HepG2 (cell line): ENCODE data around the gene LTB4R2. TPM values are rescaled to one million over a fixed set of nuclear protein-coding genes. Genes with fewer than 3 reads are reported as not detected.

ENCODE experiments used
- ARID2 ChIP-seq: sonication (generic); formaldehyde crosslinking; IDR thresholded peaks from 2 replicates; pipeline ENCODE4 v1.8.1; 2022; ENCODE audit warnings: mild to moderate bottlenecking, missing genetic modification reagents, borderline replicate concordance
- CBFB ChIP-seq: sonication (generic); formaldehyde crosslinking; IDR thresholded peaks from 2 replicates; pipeline ENCODE4 v1.4.0; 2020; ENCODE audit warnings: missing genetic modification reagents
- GATAD1 ChIP-seq: IDR thresholded peaks from 2 replicates; pipeline ENCODE4 v1.6.1; 2016; ENCODE audit warnings: missing genetic modification reagents, missing compliant biosample characterization
- KDM2A ChIP-seq: sonication (generic); formaldehyde crosslinking; IDR thresholded peaks from 2 replicates; pipeline ENCODE4 v1.4.0; 2020; ENCODE audit warnings: low read depth, missing genetic modification reagents, borderline replicate concordance
- KLF9 ChIP-seq: IDR thresholded peaks from 2 replicates; pipeline ENCODE4 v1.6.1; 2016; ENCODE audit warnings: low read depth
- MEIS1 ChIP-seq: sonication (generic); formaldehyde crosslinking; IDR thresholded peaks from 2 replicates; pipeline ENCODE4 v1.9.0; 2021; ENCODE audit warnings: mild to moderate bottlenecking, missing genetic modification reagents, moderate library complexity, borderline replicate concordance
- NFAT5 ChIP-seq: sonication (generic); formaldehyde crosslinking; IDR thresholded peaks from 2 replicates; pipeline ENCODE4 v1.4.0; 2020; ENCODE audit warnings: missing genetic modification reagents
- ONECUT2 ChIP-seq: sonication (generic); formaldehyde crosslinking; IDR thresholded peaks from 2 replicates; pipeline ENCODE4 v1.4.0; 2020; ENCODE audit warnings: missing genetic modification reagents
- SNAPC2 ChIP-seq: sonication (generic); formaldehyde crosslinking; IDR thresholded peaks from 2 replicates; pipeline ENCODE4 v1.8.1; 2022; ENCODE audit warnings: mild to moderate bottlenecking, missing genetic modification reagents
- TCF7 ChIP-seq: sonication (generic); IDR thresholded peaks from 2 replicates; pipeline ENCODE4 v1.6.1; 2016; ENCODE audit warnings: antibody characterized with exemption, low read depth
- TRAFD1 ChIP-seq: sonication (generic); formaldehyde crosslinking; IDR thresholded peaks from 2 replicates; pipeline ENCODE4 v1.5.1; 2020; ENCODE audit warnings: missing genetic modification reagents, mild to moderate bottlenecking, borderline replicate concordance
- ZBTB46 ChIP-seq: sonication (generic); formaldehyde crosslinking; IDR thresholded peaks from 2 replicates; pipeline ENCODE4 v1.4.0; 2020; ENCODE audit warnings: mild to moderate bottlenecking, missing genetic modification reagents, borderline replicate concordance
- ZMYM4 ChIP-seq: sonication (generic); formaldehyde crosslinking; IDR thresholded peaks from 2 replicates; pipeline ENCODE4 v1.8.1; 2023; ENCODE audit warnings: mild to moderate bottlenecking, missing genetic modification reagents
- ZNF230 ChIP-seq: sonication (generic); formaldehyde crosslinking; IDR thresholded peaks from 2 replicates; pipeline ENCODE4 v1.4.0; 2020; ENCODE audit warnings: mild to moderate bottlenecking, missing genetic modification reagents
- ZNF574 ChIP-seq: sonication (generic); formaldehyde crosslinking; IDR thresholded peaks from 2 replicates; pipeline ENCODE4 v1.4.0; 2020; ENCODE audit warnings: missing genetic modification reagents
- polyA plus RNA-seq, 8 experiments: library from polyadenylated mRNA; depleted of rRNA in 3 of 8; stranded (reverse) in 7 of 8; unstranded in 1 of 8; fragments of >200 nt; fragmentation: Illumina TruSeq in 4 of 8; extraction: Trizol in 4 of 8; gene quantifications; 2 replicates each; pipeline versions ENCODE4 v1.2.1 to v1.2.3, GENCODE V29; 2011 to 2016; ENCODE audit warnings: low read depth in 4 of 8, missing spikeins in 1 of 8, mixed read lengths in 1 of 8; ENCODE audit not compliant: insufficient read depth in 1 of 8
- total RNA-seq, 5 experiments: library from RNA; depleted of rRNA; stranded (reverse); fragments of >200 nt; fragmentation: Illumina TruSeq; extraction: Trizol; gene quantifications; 2 replicates each; pipeline ENCODE4 v1.2.3, GENCODE V29; 2016; ENCODE audit warnings: low read depth in 1 of 5
- TF ChIP-seq, protein P1 (sequence below): sonication (generic); formaldehyde crosslinking; conservative IDR thresholded peaks from 2 replicates; pipeline ENCODE4 v1.8.0; 2022; ENCODE audit warnings: low read depth, missing genetic modification reagents

Gene LTB4R2
- total and polyA plus RNA-seq, 2 of the 13 experiments (the other 11 are each of a cell fraction or from before 2014, with no cell fraction given) = 3.9 to 6.9 TPM

- TF ChIP-seq KDM2A = no peak
- TF ChIP-seq KLF9 = no peak
- TF ChIP-seq ZNF574 (CRISPR knock-in tag) = no peak; the same call in 1 of the 2 replicates
- TF ChIP-seq NFAT5 (CRISPR knock-in tag) = no peak
- no peak for TF ChIP-seq ARID2 (CRISPR knock-in tag)
- TF ChIP-seq ZBTB46 = 0 out of 2 replicates have a peak, but pooled peaks have one; percentile 56
- peak; percentile 35; the same call in 1 of the 2 replicates for TF ChIP-seq MEIS1
- no peak for TF ChIP-seq TRAFD1 (CRISPR knock-in tag)
- no peak for TF ChIP-seq GATAD1 (CRISPR knock-in tag)
- TF ChIP-seq ZMYM4 (CRISPR knock-in tag) = 0 out of 2 replicates have a peak, but pooled peaks have one; percentile 36
- TF ChIP-seq, protein P1, sequence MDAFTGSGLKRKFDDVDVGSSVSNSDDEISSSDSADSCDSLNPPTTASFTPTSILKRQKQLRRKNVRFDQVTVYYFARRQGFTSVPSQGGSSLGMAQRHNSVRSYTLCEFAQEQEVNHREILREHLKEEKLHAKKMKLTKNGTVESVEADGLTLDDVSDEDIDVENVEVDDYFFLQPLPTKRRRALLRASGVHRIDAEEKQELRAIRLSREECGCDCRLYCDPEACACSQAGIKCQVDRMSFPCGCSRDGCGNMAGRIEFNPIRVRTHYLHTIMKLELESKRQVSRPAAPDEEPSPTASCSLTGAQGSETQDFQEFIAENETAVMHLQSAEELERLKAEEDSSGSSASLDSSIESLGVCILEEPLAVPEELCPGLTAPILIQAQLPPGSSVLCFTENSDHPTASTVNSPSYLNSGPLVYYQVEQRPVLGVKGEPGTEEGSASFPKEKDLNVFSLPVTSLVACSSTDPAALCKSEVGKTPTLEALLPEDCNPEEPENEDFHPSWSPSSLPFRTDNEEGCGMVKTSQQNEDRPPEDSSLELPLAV = no peak
- no peak for TF ChIP-seq ONECUT2 (CRISPR knock-in tag)
- no peak for TF ChIP-seq TCF7
- no peak for TF ChIP-seq CBFB (CRISPR knock-in tag)
- no peak for TF ChIP-seq ZNF230
- no peak for TF ChIP-seq SNAPC2 (CRISPR knock-in tag)
Measured at GRCh38 chr14:24291446-24292117, 18.4 kb upstream of the LTB4R2 start (continued).
